Measurements from ENCODE around the gene SALL3. TPM values are rescaled to one million over a fixed set of nuclear protein-coding genes. Genes with fewer than 3 reads are reported as not detected.

Gene SALL3
- total and polyA plus RNA-seq, 3 experiments from 2014 or later = not detected

Other genes starting within 250 kb of the SALL3 start
- gene ATP9B, start 89.6 kb downstream of the SALL3 start, total RNA-seq = 10 to 100 TPM; 22.0 to 22.4 TPM
- gene ATP9B, start 89.6 kb downstream of the SALL3 start, polyA plus RNA-seq = 23.4 TPM

All from CD8-positive, alpha-beta memory T cell (primary cell).